Motor neuron (in vitro differentiated cells): ENCODE results near the gene DDHD1. TPM values are rescaled to one million over a fixed set of nuclear protein-coding genes. Genes with fewer than 3 reads are reported as not detected.
"Not testable (repeated sequence)": the region's sequence is repeated elsewhere in the genome, so short reads cannot be mapped to it uniquely, and the experiment has no call there.

Source experiments
- ATAC-seq, 8 experiments: fragments of 200-7000 bp; cut with Tn5 transposase; replicated peaks in 6 of 8; 2 replicates each; pipeline ENCODE4 v1.8.0; 2021; ENCODE audit warnings: mild to moderate bottlenecking in 8 of 8, moderate library complexity in 8 of 8
- H3K27ac ChIP-seq, 2 donors: fragments of 250-450 bp; sonication (Bioruptor Pico); 2 replicates each; pipeline ENCODE4 v1.9.0; 2021; ENCODE audit warnings: antibody characterized with exemption in 2 of 2, mild to moderate bottlenecking in 2 of 2, moderate library complexity in 1 of 2
- H3K4me1 ChIP-seq, 2 donors: fragments of 250-450 bp; sonication (Bioruptor Pico); replicated peaks in 1 of 2; 2 replicates each; pipeline ENCODE4 v1.6.1; 2021; ENCODE audit warnings: antibody characterized with exemption in 2 of 2, mild to moderate bottlenecking in 2 of 2, moderate library complexity in 1 of 2
- H3K4me3 ChIP-seq, 5 donors: fragments of 250-450 bp; sonication (Bioruptor Pico); 2 replicates each; pipeline ENCODE4 v1.9.0; 2021; ENCODE audit warnings: antibody characterized with exemption in 5 of 5, mild to moderate bottlenecking in 5 of 5, moderate library complexity in 4 of 5
- WGBS, 10 experiments: fragments of 450-650 bp; shearing (Covaris generic); methylation state at CpG; one replicate each; pipeline ENCODE4 v1.0.0; 2022; 5-methylcytosine and 5-hydroxymethylcytosine counted together
- in situ Hi-C, 9 experiments: fragments of 400-800 bp; cut with MboI; loops; one replicate each; pipeline ENCODE4 v1.15.0; 2021; ENCODE audit warnings: low sequenced_read_pairs in 9 of 9, low pct_unique_long_range_greater_than_20kb in 2 of 9; ENCODE audit not compliant: unreplicated experiment in 9 of 9
- total RNA-seq, 8 experiments: library from RNA; unstranded; fragments of 300-600 nt; gene quantifications; 2 replicates each; pipeline versions ENCODE4 v1.2.3 to v1.2.4, GENCODE V29; 2022

The DDHD1 gene
- total RNA-seq, 8 experiments from 2014 or later = 14.1 to 43.8 (median 17.3) TPM

- in situ Hi-C loops = no loop called here
- H3K27ac ChIP-seq = no peak overlapping the region
- 42 to 100% (median 95%) methylated on average over 1 to 2 of the region's 2 CpGs for WGBS, 10 experiments
- H3K4me3 ChIP-seq = no peak overlapping the region
- peaks cover 7 to 19% of the 10 kb centered on the region in 2 donors for H3K4me1 ChIP-seq
- ATAC-seq = no peak
Observed at GRCh38 chr14:53147893-53148292, 5.2 kb downstream of the DDHD1 start.

- 50 to 100% (median 93%) methylated on average over 1 to 2 of the region's 2 CpGs; no CpG with 5 or more reads in 3 of the 10 experiments for WGBS, 10 experiments
- no peak overlapping the region for H3K27ac ChIP-seq
- ATAC-seq = no peak
- peaks cover 7 to 19% of the 10 kb centered on the region in 2 donors for H3K4me1 ChIP-seq
- in situ Hi-C loops = no loop called here
- H3K4me3 ChIP-seq = no peak overlapping the region
Observed at GRCh38 chr14:53147208-53147607, 5.9 kb downstream of the DDHD1 start.

GRCh38 chr14:53146739-53147138, 6.4 kb downstream of the DDHD1 start:
- H3K4me1 ChIP-seq = peaks cover 7 to 19% of the 10 kb centered on the region in 2 donors
- ATAC-seq = no peak
- 56 to 100% (median 79%) methylated on average over 2 to 3 of the region's 3 CpGs for whole genome bisulfite sequencing, 10 experiments
- no peak overlapping the region for H3K4me3 ChIP-seq
- in situ Hi-C loops = no loop called here
- no peak overlapping the region for H3K27ac ChIP-seq

GRCh38 chr14:53144244-53144643, 8.9 kb downstream of the DDHD1 start:
- no peak for ATAC-seq
- in situ Hi-C loops = no loop called here
- 50 to 100% (median 83%) methylated on average over 1 of the region's 1 CpG; no CpG with 5 or more reads in 1 of the 10 experiments for WGBS, 10 experiments
- H3K4me1 ChIP-seq = peaks cover 2 to 7% of the 10 kb centered on the region in 2 donors
- H3K4me3 ChIP-seq = no peak overlapping the region
- no peak overlapping the region for H3K27ac ChIP-seq

GRCh38 chr14:53140585-53140984, 12.5 kb downstream of the DDHD1 start:
- H3K27ac ChIP-seq = no peak overlapping the region
- in situ Hi-C loops = no loop called here
- H3K4me3 ChIP-seq = no peak overlapping the region
- ATAC-seq = no peak
- H3K4me1 ChIP-seq = no peaks in the 10 kb centered on the region

- no peak overlapping the region for H3K27ac ChIP-seq
- 50 to 93% (median 86%) methylated on average over 1 to 4 of the region's 4 CpGs for WGBS, 10 experiments
- no peak overlapping the region for H3K4me3 ChIP-seq
- H3K4me1 ChIP-seq = no peaks in the 10 kb centered on the region
- in situ Hi-C loops = no loop called here
- ATAC-seq = no peak
Observed at GRCh38 chr14:53137568-53138203, 15.4 kb downstream of the DDHD1 start.

GRCh38 chr14:53130491-53130890, 22.6 kb downstream of the DDHD1 start:
- H3K4me1 ChIP-seq, in situ Hi-C loops, H3K27ac ChIP-seq, ATAC-seq, H3K4me3 ChIP-seq: not testable (repeated sequence)
- WGBS, 10 experiments = 7 to 100% (median 90%) methylated on average over 1 to 5 of the region's 10 CpGs; no CpG with 5 or more reads in 5 of the 10 experiments

GRCh38 chr14:53128303-53129028, 24.7 kb downstream of the DDHD1 start:
- H3K4me1 ChIP-seq = no peaks in the 10 kb centered on the region
- H3K4me3 ChIP-seq = no peak overlapping the region
- no peak for ATAC-seq
- H3K27ac ChIP-seq = no peak overlapping the region
- 100% methylated on average over 1 to 2 of the region's 2 CpGs; no CpG with 5 or more reads in 8 of the 10 experiments for WGBS, 10 experiments
- in situ Hi-C loops = no loop called here

GRCh38 chr14:53127832-53128231, 25.3 kb downstream of the DDHD1 start:
- Histone ChIP-seq H3K27ac (no peak overlapping the region), H3K4me3 (no peak overlapping the region), H3K4me1 (no peaks in the 10 kb centered on the region)
- in situ Hi-C loops = no loop called here
- WGBS, 10 experiments = 88 to 100% (median 95%) methylated on average over 1 to 6 of the region's 7 CpGs; no CpG with 5 or more reads in 1 of the 10 experiments
- no peak for ATAC-seq

GRCh38 chr14:53127151-53127550, 26.0 kb downstream of the DDHD1 start:
- H3K4me1 ChIP-seq = no peaks in the 10 kb centered on the region
- in situ Hi-C loops = no loop called here
- no peak overlapping the region for H3K27ac ChIP-seq
- no peak for ATAC-seq
- WGBS, 10 experiments = 0 to 92% (median 80%) methylated on average over 1 of the region's 1 CpG; no CpG with 5 or more reads in 1 of the 10 experiments
- H3K4me3 ChIP-seq = no peak overlapping the region

GRCh38 chr14:53126731-53127130, 26.4 kb downstream of the DDHD1 start:
- no peaks in the 10 kb centered on the region for H3K4me1 ChIP-seq
- no peak for ATAC-seq
- H3K27ac ChIP-seq = no peak overlapping the region
- in situ Hi-C loops = no loop called here
- WGBS, 10 experiments = 15 to 94% (median 87%) methylated on average over 5 to 6 of the region's 6 CpGs
- no peak overlapping the region for H3K4me3 ChIP-seq

GRCh38 chr14:53124786-53125185, 28.3 kb downstream of the DDHD1 start:
- ATAC-seq = no peak
- Histone ChIP-seq H3K4me1 (no peaks in the 10 kb centered on the region), H3K4me3 (no peak overlapping the region), H3K27ac (no peak overlapping the region)
- in situ Hi-C loops = no loop called here
- WGBS, 10 experiments = 20 to 100% (median 87%) methylated on average over 1 to 3 of the region's 3 CpGs; no CpG with 5 or more reads in 2 of the 10 experiments

GRCh38 chr14:53121419-53121818, 31.7 kb downstream of the DDHD1 start:
- H3K4me1 ChIP-seq, ATAC-seq, H3K4me3 ChIP-seq, in situ Hi-C loops, H3K27ac ChIP-seq: not testable (repeated sequence)
- WGBS, 10 experiments = 91 to 100% (median 100%) methylated on average over 1 to 2 of the region's 2 CpGs; no CpG with 5 or more reads in 4 of the 10 experiments
